H1 (cell line): Measurements from ENCODE around the gene ATG5. TPM values are rescaled to one million over a fixed set of nuclear protein-coding genes. Genes with fewer than 3 reads are reported as not detected.

Experiments
- SUZ12 ChIP-seq: fragments of 200-600 bp; sonication (generic); IDR thresholded peaks from 2 replicates; pipeline ENCODE4 v1.6.1; 2012; ENCODE audit warnings: mild to moderate bottlenecking, inconsistent platforms, low read length, moderate library complexity, mixed read lengths
- polyA plus RNA-seq, 7 experiments: library from polyadenylated mRNA; depleted of rRNA in 3 of 7; stranded (reverse) in 5 of 7; unstranded in 2 of 7; fragments of >200 nt in 5 of 7; fragments of 200-250 nt in 2 of 7; gene quantifications; 1 replicate in 5 of 7; 2 replicates in 1 of 7; 4 replicates in 1 of 7; pipeline versions ENCODE4 v1.2.1 to v1.2.3, GENCODE V29; 2011 to 2013; ENCODE audit warnings: missing spikeins in 2 of 7, mixed read lengths in 2 of 7
- small RNA-seq: library from polyadenylated mRNA; stranded (forward); fragments of <200 nt; extraction: miRNeasy Mini kit (QIAGEN cat#:217004); gene quantifications from one replicate; pipeline ENCODE3, GENCODE V24; 2013; ENCODE audit not compliant: insufficient read depth
- total RNA-seq: library from RNA; stranded (reverse); fragmentation: NEBNext Ultra II Directional; extraction: Animal tissue kit (Norgen Biotek cat#: 25700); gene quantifications from 2 replicates; pipeline ENCODE4 v1.2.1, GENCODE V29; 2021

The ATG5 gene
- total and polyA plus RNA-seq, 2 of the 8 experiments (the other 6 are each of a cell fraction or from before 2014, with no cell fraction given): 18.2 to 39.0 TPM

GRCh38 chr6:106134906-106135634 is 190.5 kb downstream of the ATG5 start (continued):
- no peak for TF ChIP-seq SUZ12

Small RNAs within 50 kb of the gene (small RNA-seq; reads per million reads assigned to genes)
- not detected for gene RF00015
- gene RN7SL47P: not detected
- gene RNU6-344P: not detected

Other genes with a start within 250 kb of the ATG5 start
- gene PRDM1, start 239.4 kb downstream of the ATG5 start, total RNA-seq: 0.74 and 1.1 TPM in 2 replicates
- 0.17 and 0.21 TPM in 2 replicates for gene PRDM1, start 239.4 kb downstream of the ATG5 start, polyA plus RNA-seq (2011; rRNA removed)
- gene CRYBG1, start 35.0 kb upstream of the ATG5 start, total RNA-seq: 11.6 and 11.9 TPM in 2 replicates
- gene CRYBG1, start 35.0 kb upstream of the ATG5 start, polyA plus RNA-seq (2011; rRNA removed): 1.6 and 2.2 TPM in 2 replicates